Endothelial cell of umbilical vein (primary cell): Measurements from ENCODE around the gene TUBGCP4. TPM values are rescaled to one million over a fixed set of nuclear protein-coding genes. Genes with fewer than 3 reads are reported as not detected.

ENCODE experiments used
- BruUV-seq: library from RNA; stranded (reverse); fragments of 400-500 nt; replicated peaks from 2 replicates; lab custom pipeline; 2021; lab: Mats Ljungman, UMichigan
- CTCF ChIA-PET: fragments of 300-600, 350-600 bp; sonication (Branson Sonifier 250); formaldehyde crosslinking; loops from one replicate; lab custom pipeline; 2021; ENCODE audit warnings: antibody characterized with exemption, inconsistent platforms; lab: Charles Lee
- POLR2A ChIA-PET: fragments of 300-600, 350-600 bp; sonication (Branson Sonifier 250); formaldehyde crosslinking; loops from one replicate; lab custom pipeline; 2021; ENCODE audit warnings: antibody characterized with exemption, inconsistent platforms; lab: Charles Lee
- DNase-seq: peaks from one replicate; pipeline ENCODE4 v3.0.0-alpha.2; 2011; ENCODE audit warnings: low read depth, low spot score
- FAIRE-seq: peaks from 2 replicates; lab custom pipeline; 2011; peaks lifted over from hg19 to GRCh38; lab: Jason Lieb, UNC
- H2AFZ ChIP-seq: 2 replicates; pipeline ENCODE4 v1.6.0; 2012; ENCODE audit warnings: low read depth, low read length, control low read depth, inconsistent platforms
- H3K27ac ChIP-seq: 2 replicates; pipeline ENCODE4 v1.5.1; 2011; ENCODE audit warnings: low read depth, mild to moderate bottlenecking, control low read depth, low read length, moderate library complexity; ENCODE audit not compliant: insufficient read depth
- H3K27me3 ChIP-seq, 2 experiments: 2 replicates each; pipeline versions ENCODE4 v1.6.0 to v1.6.1; 2011; ENCODE audit warnings: low read length in 2 of 2, mixed read lengths in 1 of 2; ENCODE audit not compliant: control insufficient read depth in 2 of 2, insufficient read depth in 2 of 2
- H3K36me3 ChIP-seq, 2 experiments: 2 replicates in 1 of 2; 3 replicates in 1 of 2; pipeline ENCODE4 v1.5.1; 2011; ENCODE audit warnings: low read length in 2 of 2, mild to moderate bottlenecking in 1 of 2, moderate library complexity in 1 of 2; ENCODE audit not compliant: control insufficient read depth in 2 of 2, insufficient read depth in 2 of 2; ENCODE audit errors: extremely low read depth in 1 of 2
- H3K4me1 ChIP-seq: 3 replicates; pipeline ENCODE4 v1.5.1; 2011; ENCODE audit warnings: mild to moderate bottlenecking, low read length; ENCODE audit not compliant: control insufficient read depth, insufficient read depth; ENCODE audit errors: extremely low read depth
- H3K4me2 ChIP-seq: 2 replicates; pipeline ENCODE4 v1.6.1; 2011; ENCODE audit warnings: low read length, control low read depth, mixed read lengths; ENCODE audit not compliant: insufficient read depth
- H3K4me3 ChIP-seq, 3 experiments: fragments of 200-600 bp in 1 of 3; sonication (generic), shearing (Covaris generic) in 1 of 3; replicated peaks in 1 of 3; 2 replicates each; pipeline ENCODE4 v1.5.1; 2011 to 2016; ENCODE audit warnings: control low read depth in 3 of 3, low read length in 3 of 3, mild to moderate bottlenecking in 2 of 3, inconsistent platforms in 1 of 3, low read depth in 1 of 3, moderate library complexity in 1 of 3; ENCODE audit not compliant: insufficient read depth in 1 of 3
- H3K79me2 ChIP-seq: 2 replicates; pipeline ENCODE4 v1.6.0; 2012; ENCODE audit warnings: low read length, inconsistent platforms; ENCODE audit not compliant: control insufficient read depth, insufficient read depth
- H3K9ac ChIP-seq: replicated peaks from 2 replicates; pipeline ENCODE3; 2011; ENCODE audit warnings: low read length, control low read depth; ENCODE audit not compliant: insufficient read depth; ENCODE audit errors: extremely low read depth
- H3K9me1 ChIP-seq: replicated peaks from 3 replicates; pipeline ENCODE4 v1.6.0; 2011; ENCODE audit warnings: mild to moderate bottlenecking, low read length; ENCODE audit not compliant: control insufficient read depth, insufficient read depth; ENCODE audit errors: extremely low read depth
- H3K9me3 ChIP-seq: replicated peaks from 2 replicates; pipeline ENCODE4 v1.5.1; 2012; ENCODE audit warnings: low read length, inconsistent platforms; ENCODE audit not compliant: control insufficient read depth, insufficient read depth
- H4K20me1 ChIP-seq: replicated peaks from 2 replicates; pipeline ENCODE3; 2011; ENCODE audit warnings: mild to moderate bottlenecking, low read length; ENCODE audit not compliant: control insufficient read depth, insufficient read depth; ENCODE audit errors: extremely low read depth
- EZH2 ChIP-seq: IDR thresholded peaks from 2 replicates; pipeline ENCODE4 v1.6.1; 2012; ENCODE audit warnings: borderline replicate concordance, low read depth, mild to moderate bottlenecking, moderate library complexity, low read length, inconsistent platforms; ENCODE audit not compliant: severe bottlenecking
- FOS ChIP-seq: IDR thresholded peaks from 2 replicates; pipeline ENCODE4 v1.6.1; 2011; ENCODE audit warnings: mild to moderate bottlenecking, low read length, moderate library complexity, borderline replicate concordance; ENCODE audit not compliant: insufficient read depth
- GATA2 ChIP-seq: IDR thresholded peaks from 2 replicates; pipeline ENCODE4 v1.7.0; 2011; ENCODE audit warnings: low read depth, mild to moderate bottlenecking, moderate library complexity, mixed read lengths, low read length; ENCODE audit not compliant: insufficient read length, insufficient read depth
- JUN ChIP-seq: IDR thresholded peaks from 2 replicates; pipeline ENCODE4 v1.6.1; 2011; ENCODE audit warnings: borderline replicate concordance, low read depth; ENCODE audit not compliant: insufficient read length, insufficient read depth
- MYC ChIP-seq: IDR thresholded peaks from one replicate; pipeline ENCODE4 v1.6.1; 2011; ENCODE audit warnings: mild to moderate bottlenecking, low read depth, low read length
- POLR2A ChIP-seq: IDR thresholded peaks from 2 replicates; pipeline ENCODE4 v1.6.1; 2012; ENCODE audit warnings: low read depth, mild to moderate bottlenecking, control low read depth, low read length
- POLR2AphosphoS5 ChIP-seq: IDR thresholded peaks from 2 replicates; pipeline ENCODE4 v1.6.1; 2012; ENCODE audit warnings: low read depth, mild to moderate bottlenecking, control low read depth, low read length, moderate library complexity; ENCODE audit not compliant: insufficient read depth
- dilution Hi-C: fragments of 300-500 bp; cut with MboI; formaldehyde crosslinking; loops from one replicate; pipeline ENCODE4 v1.15.0; 2019; ENCODE audit warnings: low sequenced_read_pairs; ENCODE audit not compliant: extremely low pct_ligation_motif_present
- intact Hi-C: fragments of 100-400 bp; cut with micrococcal nuclease; formaldehyde crosslinking; loops from one replicate; pipeline ENCODE4 v1.10.0; 2022
- polyA plus RNA-seq, 4 experiments: library from polyadenylated mRNA; depleted of rRNA in 3 of 4; stranded (reverse) in 3 of 4; unstranded in 1 of 4; fragments of >200 nt; gene quantifications; 2 replicates each; pipeline versions ENCODE4 v1.2.1 to v1.2.3, GENCODE V29; 2011 to 2012; ENCODE audit warnings: missing spikeins in 1 of 4
- total RNA-seq: library from RNA; stranded (reverse); gene quantifications from 2 replicates; pipeline ENCODE4 v1.2.3, GENCODE V29; 2021
- TF ChIP-seq, protein P1 (sequence below), 2 donors: IDR thresholded peaks; 1 replicate in 1 of 2; 2 replicates in 1 of 2; pipeline ENCODE4 v1.5.1; 2011; ENCODE audit warnings: low read length in 2 of 2, mild to moderate bottlenecking in 2 of 2, moderate library complexity in 2 of 2, control low read depth in 1 of 2, inconsistent platforms in 1 of 2, low read depth in 1 of 2; ENCODE audit not compliant: insufficient read depth in 1 of 2; ENCODE audit errors: extremely low read depth in 1 of 2
- TF ChIP-seq, protein P2 (sequence below): IDR thresholded peaks from 2 replicates; pipeline ENCODE4 v1.6.1; 2011; ENCODE audit not compliant: insufficient read depth, insufficient read length

Gene TUBGCP4
- total and polyA plus RNA-seq, 2 donors (not counting 3 experiments of a cell fraction or from before 2014, with no cell fraction given) = 6.5 to 19.4 TPM

DNA sequence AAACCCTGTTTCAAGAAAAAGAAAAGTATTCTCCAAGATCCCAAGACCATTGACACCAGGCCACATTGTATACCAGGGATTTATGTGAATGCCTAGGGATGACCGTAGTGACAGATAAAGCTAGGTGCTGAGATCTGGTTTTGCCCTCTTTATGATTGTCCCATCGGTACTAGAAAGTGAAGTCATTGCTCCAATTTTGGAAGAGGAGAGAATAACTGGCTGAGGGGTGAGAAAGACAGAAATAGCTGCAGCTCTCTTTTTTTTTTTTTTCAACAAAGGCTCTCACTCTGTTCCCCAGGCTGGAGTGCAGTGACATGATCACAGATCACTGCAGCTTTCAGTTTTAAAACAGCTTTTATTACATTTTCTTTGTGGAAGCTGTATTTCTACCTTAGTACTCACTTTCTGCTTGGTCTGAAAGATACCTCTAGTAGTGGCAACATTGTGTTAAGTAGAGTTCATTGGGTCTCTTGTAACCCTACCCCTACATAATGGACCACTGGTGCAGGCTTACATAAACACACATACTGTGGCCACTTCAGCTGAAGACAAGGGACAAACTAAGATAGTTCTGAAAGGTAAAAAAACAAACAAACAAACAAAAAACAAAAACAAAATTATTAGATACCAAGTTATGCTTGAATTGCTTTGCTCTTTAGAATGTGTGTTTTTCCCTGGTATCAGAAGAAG, 18.1 kb upstream of the TUBGCP4 start:
- H3K9me1 ChIP-seq = no peaks in the 10 kb centered on the region
- no peaks in the 10 kb centered on the region for H3K79me2 ChIP-seq
- H3K4me1 ChIP-seq = no peaks in the 10 kb centered on the region
- H3K4me3 ChIP-seq = no peak overlapping the region
- no peaks in the 10 kb centered on the region for H3K36me3 ChIP-seq
- no peak overlapping the region for H3K9ac ChIP-seq
- intact Hi-C loops = no loop called here
- H3K27ac ChIP-seq = no peak overlapping the region
- no peaks in the 10 kb centered on the region for H4K20me1 ChIP-seq
- POLR2A ChIA-PET = no interaction called here
- no peak for TF ChIP-seq POLR2A
- no peak for TF ChIP-seq GATA2
- TF ChIP-seq FOS = no peak
- no peak for TF ChIP-seq JUN
- no peak for TF ChIP-seq MYC
- TF ChIP-seq, protein P1, sequence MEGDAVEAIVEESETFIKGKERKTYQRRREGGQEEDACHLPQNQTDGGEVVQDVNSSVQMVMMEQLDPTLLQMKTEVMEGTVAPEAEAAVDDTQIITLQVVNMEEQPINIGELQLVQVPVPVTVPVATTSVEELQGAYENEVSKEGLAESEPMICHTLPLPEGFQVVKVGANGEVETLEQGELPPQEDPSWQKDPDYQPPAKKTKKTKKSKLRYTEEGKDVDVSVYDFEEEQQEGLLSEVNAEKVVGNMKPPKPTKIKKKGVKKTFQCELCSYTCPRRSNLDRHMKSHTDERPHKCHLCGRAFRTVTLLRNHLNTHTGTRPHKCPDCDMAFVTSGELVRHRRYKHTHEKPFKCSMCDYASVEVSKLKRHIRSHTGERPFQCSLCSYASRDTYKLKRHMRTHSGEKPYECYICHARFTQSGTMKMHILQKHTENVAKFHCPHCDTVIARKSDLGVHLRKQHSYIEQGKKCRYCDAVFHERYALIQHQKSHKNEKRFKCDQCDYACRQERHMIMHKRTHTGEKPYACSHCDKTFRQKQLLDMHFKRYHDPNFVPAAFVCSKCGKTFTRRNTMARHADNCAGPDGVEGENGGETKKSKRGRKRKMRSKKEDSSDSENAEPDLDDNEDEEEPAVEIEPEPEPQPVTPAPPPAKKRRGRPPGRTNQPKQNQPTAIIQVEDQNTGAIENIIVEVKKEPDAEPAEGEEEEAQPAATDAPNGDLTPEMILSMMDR (IDR thresholded peaks at IDR 0.05; ENCODE audit: extremely low read depth in 1 of 2, insufficient read depth in 1 of 2, low read depth in 1 of 2, low read length in 2 of 2) = no peak
- TF ChIP-seq, protein P2, sequence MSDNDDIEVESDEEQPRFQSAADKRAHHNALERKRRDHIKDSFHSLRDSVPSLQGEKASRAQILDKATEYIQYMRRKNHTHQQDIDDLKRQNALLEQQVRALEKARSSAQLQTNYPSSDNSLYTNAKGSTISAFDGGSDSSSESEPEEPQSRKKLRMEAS = no peak
- TF ChIP-seq POLR2AphosphoS5 = no peak
- TF ChIP-seq EZH2 = no peak
- CTCF ChIA-PET = interaction anchor here (0.7 to 1.4 kb wide), 3 partner anchors 23 to 1677 kb away, joined by 3 read pairs; no protein-coding TSS in a partner anchor
- no peaks in the 10 kb centered on the region for H3K9me3 ChIP-seq
- DNase-seq (no peak), FAIRE-seq (no peak)
- no peak overlapping the region for H2AFZ ChIP-seq
- no peak overlapping the region for H3K4me2 ChIP-seq
- dilution Hi-C loops = no loop called here
- no TSS peak for BruUV-seq
- no peaks in the 10 kb centered on the region for H3K27me3 ChIP-seq
